GM21360 (cell line): ENCODE data around the gene MILR1.
"Not testable (repeated sequence)": the region's sequence is repeated elsewhere in the genome, so short reads cannot be mapped to it uniquely, and the experiment has no call there.

Source experiments
- ATAC-seq: cut with Tn5 transposase; IDR thresholded peaks from one replicate; pipeline ENCODE4 v1.9.1; 2021; ENCODE audit warnings: mild to moderate bottlenecking, moderate library complexity; ENCODE audit not compliant: unreplicated experiment

Gene MILR1, protein sequence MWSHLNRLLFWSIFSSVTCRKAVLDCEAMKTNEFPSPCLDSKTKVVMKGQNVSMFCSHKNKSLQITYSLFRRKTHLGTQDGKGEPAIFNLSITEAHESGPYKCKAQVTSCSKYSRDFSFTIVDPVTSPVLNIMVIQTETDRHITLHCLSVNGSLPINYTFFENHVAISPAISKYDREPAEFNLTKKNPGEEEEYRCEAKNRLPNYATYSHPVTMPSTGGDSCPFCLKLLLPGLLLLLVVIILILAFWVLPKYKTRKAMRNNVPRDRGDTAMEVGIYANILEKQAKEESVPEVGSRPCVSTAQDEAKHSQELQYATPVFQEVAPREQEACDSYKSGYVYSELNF

GRCh38 chr17:64448665-64449512 is at the start of gene MILR1:
MILR1 (plus strand) TSS chr17:64449115; CDS start chr17:64449169, 54 bp downstream.
- ATAC-seq: no peak

- ATAC-seq: no peak
Measured at GRCh38 chr17:64399767-64400156, 49.2 kb upstream of the MILR1 start.

DNA sequence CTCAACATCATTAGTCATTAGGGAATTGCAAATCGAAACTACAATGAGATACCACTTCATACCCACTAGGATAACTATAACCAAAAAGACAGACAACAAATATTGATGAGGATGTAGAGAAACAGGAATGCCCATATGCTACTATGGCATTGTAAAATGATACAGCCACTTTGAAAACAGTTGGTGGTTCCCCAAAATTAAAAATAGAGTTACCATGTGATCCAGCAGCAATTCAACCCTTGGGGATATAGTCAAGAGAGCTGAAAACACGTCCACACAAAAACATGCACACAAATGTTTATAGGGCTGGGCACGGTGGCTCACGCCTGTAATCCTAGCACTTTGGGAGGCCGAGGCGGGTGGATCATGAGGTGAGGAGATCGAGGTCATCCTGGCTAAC is 48.3 kb upstream of the MILR1 start:
- no peak for ATAC-seq

DNA sequence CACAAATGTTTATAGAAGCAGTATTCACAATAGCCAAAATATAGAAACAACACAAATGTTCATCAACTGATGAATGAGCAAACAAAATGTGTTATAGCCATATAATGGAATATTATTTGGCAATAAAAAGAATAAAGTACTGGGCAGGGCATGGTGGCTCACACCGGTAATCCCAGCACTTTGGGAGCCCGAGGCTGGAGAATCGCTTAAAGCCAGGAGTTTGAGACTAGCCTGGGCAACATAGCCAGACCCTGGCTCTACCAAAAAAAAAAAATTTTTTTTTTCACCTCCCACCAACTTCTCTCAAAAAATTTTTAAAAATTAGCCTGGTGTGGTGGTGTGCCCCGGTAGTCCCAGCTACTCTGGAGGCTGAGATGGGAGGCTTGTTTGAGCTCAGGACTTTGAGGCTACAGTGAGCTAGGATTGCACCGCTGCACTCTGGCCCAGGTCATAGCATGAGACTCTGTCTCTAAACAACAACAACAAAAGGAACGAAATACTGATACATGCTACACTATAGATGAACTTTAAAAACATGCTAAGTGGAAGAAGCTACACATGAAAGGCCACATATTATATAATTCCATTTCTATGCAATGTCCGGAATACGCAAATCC is 47.6 kb upstream of the MILR1 start:
- no peak for ATAC-seq

DNA sequence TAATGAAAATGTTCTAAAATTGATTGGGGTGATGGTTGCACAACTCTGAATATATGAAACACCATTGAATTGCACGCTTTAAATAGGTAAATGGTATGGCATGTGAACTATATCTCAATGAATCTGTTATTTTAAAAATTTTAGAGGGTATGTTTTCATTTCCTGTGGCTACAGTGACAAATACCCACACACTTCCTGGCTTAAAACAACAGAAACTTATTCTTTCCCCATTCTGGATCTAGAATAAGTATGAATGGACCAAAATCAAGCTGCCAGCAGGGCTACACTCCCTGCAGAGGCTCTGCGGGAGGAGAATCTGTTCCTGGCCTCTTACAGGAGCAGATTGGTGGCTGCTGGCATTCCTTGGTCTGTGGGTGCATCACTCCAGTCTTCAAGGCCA is 47.0 kb upstream of the MILR1 start:
- no peak for ATAC-seq

GRCh38 chr17:64402469-64402868 is 46.4 kb upstream of the MILR1 start:
- ATAC-seq: no peak

- no peak for ATAC-seq
Measured at GRCh38 chr17:64403881-64404460, 44.9 kb upstream of the MILR1 start.

DNA sequence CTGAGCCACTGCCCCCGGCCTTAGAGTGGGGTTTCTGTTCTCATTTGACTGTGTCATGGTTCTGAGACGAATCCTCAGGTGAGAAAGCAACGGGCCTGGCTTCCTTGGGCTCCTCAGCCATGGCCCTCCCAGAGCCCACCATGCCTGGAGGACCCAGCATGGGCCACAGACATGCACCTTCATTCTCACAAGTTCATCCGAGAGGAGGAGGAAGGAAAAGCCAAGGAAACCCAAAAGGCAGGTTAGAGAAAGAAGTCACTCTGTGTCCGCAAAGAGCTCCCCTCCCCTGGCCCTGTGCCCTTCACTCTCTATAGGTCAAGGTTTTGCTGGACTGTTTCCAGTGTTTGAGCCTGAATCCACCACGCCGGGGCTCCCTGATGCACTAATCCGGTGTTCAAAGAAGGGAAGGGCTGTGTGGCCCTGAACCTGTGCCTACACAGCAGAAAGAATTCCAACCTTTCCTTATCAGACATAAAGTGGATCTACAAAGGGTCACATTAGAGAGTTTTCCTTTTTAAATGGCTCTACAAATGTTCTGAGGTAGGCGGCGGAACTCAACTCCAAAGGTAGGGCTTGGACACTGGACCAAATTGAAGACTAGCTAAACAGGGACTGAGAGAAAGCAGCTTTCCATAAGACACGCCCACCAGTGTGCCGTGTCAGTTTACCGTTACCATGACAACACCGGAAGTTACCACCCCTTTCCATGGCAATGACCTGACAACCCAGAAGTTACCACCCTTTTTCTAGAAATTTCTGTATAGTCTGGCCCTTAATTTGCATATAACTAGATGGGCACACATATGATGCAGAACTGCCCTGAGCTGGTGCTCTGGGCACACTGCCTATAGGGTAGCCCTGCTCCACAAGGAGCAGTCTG is 42.4 kb upstream of the MILR1 start:
- no peak for ATAC-seq

DNA sequence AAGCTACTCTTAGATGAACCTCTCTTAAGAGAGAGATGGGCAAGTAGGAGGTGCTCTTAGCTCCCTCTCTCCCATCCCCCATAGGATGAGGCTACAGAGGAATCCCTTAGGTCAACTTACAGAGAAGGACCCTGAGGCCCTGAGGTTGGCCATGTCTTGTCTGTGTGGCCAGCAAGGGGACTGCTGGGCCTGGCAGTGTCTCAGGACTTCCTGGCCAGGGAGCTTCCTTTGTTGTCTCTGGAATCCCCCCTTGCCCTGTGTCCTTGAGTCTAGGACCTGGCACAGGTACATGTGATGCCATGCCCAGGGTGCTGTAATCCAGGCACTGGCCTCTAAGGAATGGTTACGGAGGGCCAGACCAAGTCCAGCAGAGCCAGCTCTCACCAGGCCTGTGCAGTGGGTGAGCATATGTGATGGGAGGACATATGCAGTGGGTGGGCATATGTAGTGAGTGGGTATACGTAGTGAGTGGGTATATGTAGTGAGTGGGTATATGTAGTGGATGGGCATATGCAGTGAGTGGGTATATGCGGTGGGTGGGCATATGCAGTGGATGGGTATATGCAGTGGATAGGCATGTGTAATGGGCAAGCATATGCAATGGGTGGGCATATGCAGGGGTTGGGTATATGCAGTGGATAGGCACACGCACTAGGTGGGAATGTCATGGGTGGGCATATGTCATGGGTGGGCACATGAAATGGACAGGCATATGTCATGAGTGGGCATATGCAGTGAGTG is 38.0 kb upstream of the MILR1 start:
- ATAC-seq: no peak

DNA sequence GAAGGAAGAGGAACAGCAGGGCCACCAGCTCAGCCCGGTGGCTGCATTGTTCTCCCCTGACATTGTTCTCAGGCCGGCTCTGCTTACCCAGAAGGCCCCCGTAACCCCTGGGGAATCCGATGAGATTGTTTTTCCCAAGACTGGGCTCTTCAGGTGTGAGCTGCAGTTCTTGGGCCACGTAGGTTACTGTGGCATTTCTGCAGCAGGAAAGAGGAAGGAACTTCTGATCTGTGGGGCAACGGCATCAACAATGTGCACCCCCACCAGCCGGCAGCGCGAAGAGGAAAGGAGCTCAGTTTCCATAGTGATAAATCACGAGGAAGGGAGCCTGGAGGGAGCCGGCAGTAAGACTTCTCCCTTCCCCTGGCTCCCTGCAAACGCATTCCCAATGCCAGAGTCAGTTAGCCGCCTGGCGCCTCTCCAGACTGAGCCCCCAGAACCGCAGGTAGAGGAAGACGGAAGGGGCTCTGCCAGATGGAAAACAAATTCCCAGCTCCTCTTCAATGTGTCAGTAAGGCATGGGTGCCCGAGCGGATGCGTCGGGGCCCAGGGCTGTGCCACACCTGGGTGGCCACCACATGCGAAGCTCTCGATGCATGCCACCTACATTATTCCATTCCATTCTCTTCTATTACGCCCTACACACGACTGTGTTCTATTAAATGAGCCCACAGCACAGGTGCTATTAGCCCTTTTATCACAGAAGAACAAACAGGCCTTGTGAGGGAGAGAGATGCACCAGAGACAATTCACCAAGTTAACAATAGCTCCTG is 36.7 kb upstream of the MILR1 start:
- no peak for ATAC-seq

GRCh38 chr17:64412944-64413381 is 36.0 kb upstream of the MILR1 start:
- no peak for ATAC-seq

DNA sequence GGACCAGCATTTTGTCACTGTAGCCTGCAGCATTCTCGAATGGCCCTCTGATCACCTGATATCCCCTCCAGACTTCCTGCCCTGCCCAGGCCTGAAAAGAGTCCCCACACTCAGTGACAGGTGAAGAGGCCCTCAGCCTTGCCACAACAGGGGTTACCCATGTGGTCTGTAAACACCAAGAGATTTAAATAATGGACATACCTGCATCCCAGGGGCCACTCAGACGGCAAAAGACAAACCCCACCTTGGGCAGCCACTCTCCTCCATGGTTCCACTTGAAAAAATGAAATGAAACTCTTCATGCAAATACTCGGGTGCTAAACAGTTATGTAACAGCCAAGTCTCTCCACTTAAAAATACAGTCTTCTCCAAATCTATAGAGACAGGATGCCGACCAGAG is 35.4 kb upstream of the MILR1 start:
- ATAC-seq: no peak

DNA sequence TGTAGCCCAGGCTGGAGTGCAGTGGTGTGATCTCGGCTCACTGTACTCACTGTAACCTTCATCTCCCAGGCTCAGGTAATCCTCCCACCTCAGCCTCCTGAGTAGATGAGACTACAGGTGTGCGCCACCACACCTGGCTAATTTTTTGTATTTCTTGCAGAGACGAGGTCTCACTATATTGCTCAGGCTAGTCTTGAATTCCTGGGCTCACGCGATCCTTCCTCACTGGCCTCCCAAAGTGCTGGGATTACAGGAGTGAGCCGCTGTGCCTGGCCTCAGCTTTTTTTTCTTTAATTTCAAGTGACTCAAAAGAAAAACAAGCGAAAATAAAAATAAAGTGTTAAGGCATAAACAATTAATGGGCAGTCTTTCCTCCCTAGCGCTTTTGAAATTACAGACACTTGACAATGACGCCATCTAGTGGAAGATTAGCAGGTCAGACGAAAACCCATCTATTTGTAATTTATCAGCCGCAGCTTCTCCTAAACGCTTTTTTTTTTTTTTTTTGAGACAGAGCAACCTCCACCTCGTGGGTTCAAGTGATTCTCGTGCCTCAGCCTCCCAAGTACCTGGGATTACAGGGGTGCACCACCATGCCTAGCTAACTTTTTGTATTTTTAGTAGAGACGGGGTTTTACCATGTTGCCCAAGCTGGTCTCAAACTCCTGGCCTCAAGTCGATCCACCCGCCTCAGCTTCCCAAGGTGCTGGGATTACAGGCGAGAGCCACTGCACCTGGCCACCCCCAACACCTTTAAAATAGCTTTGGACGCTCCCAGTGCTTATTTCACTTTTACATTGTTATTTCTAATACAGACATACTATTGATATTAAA is 30.2 kb upstream of the MILR1 start:
- ATAC-seq: no peak

- ATAC-seq: no peak
Measured at GRCh38 chr17:64420143-64420670, 28.7 kb upstream of the MILR1 start.

DNA sequence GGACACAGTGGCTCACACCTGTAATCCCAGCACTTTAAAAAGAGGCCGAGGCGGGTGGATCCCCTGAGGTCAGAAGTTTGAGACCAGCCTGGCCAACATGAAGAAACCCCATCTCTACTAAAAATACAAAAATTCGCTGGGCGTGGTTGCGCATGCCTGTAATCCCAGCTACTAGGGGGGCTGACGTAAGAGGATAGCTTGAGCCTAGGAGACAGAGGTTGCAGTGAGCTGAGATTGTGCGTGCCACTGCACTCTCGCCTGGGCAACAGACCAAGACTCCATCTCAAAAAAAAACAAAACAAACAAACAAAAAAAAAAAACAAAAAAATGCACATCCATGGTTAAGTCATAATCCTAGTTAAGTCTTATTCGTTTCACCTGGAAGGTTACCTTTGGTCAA is 26.8 kb upstream of the MILR1 start:
- ATAC-seq: not testable (repeated sequence)

GRCh38 chr17:64423881-64424280 is 25.0 kb upstream of the MILR1 start:
- no peak for ATAC-seq

GRCh38 chr17:64424324-64424849 is 24.5 kb upstream of the MILR1 start:
- no peak for ATAC-seq

DNA sequence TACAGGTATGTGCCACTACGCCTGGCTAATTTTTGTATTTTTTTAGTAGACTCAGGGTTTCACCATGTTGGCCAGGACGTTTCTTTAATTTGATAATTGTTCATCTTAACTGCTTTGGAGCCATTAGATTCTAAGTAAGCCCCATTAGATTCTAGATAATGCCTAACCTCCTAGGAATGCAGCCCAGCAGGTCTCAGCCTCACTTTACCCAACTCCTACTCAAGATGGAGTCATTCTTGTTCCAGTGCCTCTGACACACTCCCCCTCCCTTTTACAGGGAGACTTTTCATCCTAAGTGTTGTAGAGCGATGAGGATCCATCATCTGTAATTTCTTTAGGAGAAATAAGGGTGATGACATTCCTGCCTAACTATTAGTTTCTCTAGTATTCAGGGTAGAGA is 23.7 kb upstream of the MILR1 start:
- ATAC-seq: no peak
